ENCODE data around the gene SLC38A3.
"Not testable (repeated sequence)": the region's sequence is repeated elsewhere in the genome, so short reads cannot be mapped to it uniquely, and the experiment has no call there.

SLC38A3 gene

GRCh38 chr3:50235716-50236483 is 30.8 kb downstream of the SLC38A3 start, which contains the start of gene GNAI2:
Gene GNAI2 (plus strand): TSS chr3:50236204. CDS start chr3:50236336, 132 bp downstream.
- DNase-seq: peak; percentile 80

DNA sequence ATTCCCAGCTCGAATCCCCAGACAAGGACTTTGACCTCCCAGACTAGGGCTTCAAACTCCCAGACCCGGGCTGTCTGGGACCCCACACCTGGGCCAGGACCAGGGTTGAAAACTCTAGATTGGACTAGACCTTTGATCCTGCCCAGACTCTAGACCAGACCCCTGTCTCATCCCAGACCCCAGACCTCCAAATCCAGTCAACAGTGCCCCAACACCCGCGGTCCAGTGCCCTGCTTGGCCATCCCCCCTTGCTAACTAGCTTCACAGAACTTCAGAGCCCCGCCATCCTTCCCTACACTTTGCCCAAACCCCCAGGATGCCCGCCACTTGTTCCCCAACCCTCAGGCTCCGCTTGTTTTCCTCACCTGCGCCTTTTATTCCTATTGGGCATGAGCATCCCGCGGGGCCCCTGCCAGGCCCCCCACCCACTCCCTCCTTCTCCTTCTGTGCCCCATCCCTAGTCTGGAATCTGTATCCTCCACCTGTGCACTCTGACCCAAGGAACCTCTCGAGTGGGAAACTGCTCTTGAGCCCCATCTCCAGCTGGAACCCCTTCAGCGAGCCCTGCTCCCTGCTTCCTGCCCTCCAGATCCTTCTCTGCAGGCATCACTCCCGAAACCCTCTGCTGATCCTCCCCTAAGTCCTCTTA is 31.5 kb downstream of the SLC38A3 start:
- no peak for DNase-seq

GRCh38 chr3:50237133-50237651 is 32.1 kb downstream of the SLC38A3 start:
- no peak for DNase-seq

DNA sequence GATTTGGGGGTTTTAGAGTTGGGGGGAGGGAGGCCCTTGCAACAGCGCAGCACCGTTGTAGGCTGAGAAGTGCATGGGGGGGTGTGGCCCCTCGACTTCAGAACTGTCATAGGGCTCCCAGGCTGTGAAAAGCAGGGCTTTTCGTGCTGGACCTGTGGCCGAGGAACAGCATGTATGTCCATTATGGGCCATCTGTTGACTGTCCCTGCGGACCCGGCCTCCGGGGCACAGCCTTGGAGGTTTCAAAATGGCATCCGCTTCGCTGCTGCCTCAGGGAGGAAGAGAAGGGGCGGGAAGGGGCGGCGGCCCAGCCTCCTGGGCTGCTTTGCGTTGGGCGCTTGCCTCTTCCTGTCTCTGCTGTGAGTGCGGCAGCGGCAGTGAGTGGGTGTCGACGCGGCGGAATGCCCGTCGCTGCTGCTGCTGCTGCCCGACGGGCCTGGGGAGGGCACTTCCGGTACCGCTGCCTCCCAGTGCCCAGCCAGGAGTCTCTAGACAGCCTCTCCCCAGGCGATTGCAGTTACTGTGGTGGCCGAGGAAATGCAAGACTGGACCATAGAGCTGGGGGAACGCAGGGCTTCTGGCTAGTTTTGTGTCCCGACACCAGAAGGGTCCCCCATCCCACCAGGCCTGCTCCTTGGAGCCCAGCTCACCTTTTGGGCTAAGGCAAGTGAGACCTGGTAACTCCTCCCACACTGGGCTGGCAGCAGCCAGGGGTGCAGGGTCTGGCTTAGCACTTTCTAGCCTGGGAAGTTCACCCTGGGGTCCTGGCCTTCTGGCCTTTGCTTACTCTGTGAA is 32.9 kb downstream of the SLC38A3 start:
- DNase-seq: no peak

GRCh38 chr3:50238549-50239026 is 33.5 kb downstream of the SLC38A3 start:
- DNase-seq: no peak

DNA sequence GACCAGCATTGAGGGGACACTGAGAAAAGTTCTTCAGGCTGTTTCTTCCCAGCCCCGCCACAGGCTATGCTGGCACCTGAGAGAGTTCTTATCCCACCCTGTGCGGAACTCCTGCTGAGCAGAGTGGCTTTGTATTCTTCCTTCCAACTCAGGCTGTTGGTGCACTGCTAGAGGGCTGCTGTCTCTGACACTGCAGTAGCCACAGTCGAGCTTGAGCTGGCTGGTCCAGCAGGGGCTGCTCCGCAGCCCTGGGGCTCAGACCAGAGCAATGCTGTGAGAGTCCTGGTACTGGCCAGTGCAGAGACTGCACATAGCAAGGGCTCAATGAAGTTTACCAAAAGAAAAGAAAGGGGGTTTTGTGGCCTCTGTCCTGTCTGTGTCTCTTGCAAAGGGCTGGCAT is 34.6 kb downstream of the SLC38A3 start:
- no peak for DNase-seq

DNA sequence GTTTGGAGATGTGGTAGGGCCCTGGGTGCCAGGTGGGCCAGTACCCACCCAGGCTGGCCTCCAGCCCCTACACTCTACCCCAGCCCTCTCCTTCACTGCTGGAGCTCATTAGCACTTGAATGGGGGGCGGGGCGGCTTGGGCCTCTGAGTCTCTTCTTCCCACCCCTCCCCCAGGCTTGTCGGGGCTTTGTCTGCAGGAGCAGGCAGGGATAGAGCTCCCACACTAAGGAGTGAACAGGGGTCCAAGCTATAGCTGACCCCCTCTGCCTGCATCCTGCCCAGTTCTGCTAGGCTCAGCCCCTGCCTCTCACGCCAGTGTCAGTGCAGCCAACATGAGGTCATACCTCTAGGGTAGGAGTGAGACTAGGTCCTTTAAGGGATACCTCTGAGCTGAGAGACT is 36.1 kb downstream of the SLC38A3 start:
- DNase-seq: no peak

DNA sequence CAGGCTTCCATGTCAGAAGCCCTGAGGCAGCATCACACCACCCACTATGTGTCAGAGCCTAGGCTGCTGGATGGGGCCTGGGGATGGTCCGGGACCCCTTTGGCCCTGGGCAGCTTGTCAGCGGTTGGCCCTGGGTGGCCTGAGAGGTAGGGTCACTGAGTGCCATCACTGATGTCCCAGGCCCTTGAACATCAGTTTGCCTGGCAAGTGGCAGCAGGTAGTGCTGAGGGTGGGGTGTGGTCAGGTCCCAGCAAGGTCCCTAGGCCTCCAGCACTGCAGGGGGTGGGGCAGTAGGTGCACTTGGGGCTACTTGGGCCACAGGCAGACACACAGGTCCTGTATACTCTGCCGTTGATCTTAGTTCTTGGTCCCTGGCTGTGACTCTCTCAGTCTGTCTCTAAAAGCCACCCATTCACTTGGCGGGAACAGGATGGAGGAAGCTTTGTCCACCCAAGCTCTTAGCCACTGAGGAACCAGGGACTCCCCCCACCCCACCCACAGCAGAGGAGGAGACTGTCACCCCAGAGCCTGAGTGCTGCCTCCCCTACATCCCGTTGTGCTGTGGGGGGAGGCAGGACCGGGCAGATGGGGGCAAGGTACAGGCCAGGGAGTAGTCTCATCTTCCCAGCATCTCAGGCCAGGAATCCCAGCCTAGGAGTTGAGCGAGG is 36.8 kb downstream of the SLC38A3 start:
- DNase-seq: no peak

DNA sequence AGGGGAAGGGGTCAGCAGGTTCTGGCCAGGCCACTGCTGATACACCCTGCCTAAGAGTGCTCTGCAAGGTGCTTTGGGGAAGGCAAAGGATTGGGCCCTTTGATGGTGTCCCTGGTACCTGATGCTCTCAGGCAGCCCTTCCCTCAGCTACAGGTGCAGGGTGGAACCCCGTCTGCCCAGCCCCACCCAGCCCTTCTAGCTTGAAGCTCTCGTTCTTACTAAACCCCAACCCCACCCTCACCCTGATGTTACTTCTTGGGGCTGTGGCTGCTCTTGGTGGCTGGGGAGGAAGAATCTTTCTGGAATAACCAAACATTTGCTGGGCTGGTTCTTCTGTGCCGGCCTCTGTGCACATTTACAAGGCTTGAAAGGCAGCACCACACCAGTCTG is 37.3 kb downstream of the SLC38A3 start:
- DNase-seq: no peak

DNA sequence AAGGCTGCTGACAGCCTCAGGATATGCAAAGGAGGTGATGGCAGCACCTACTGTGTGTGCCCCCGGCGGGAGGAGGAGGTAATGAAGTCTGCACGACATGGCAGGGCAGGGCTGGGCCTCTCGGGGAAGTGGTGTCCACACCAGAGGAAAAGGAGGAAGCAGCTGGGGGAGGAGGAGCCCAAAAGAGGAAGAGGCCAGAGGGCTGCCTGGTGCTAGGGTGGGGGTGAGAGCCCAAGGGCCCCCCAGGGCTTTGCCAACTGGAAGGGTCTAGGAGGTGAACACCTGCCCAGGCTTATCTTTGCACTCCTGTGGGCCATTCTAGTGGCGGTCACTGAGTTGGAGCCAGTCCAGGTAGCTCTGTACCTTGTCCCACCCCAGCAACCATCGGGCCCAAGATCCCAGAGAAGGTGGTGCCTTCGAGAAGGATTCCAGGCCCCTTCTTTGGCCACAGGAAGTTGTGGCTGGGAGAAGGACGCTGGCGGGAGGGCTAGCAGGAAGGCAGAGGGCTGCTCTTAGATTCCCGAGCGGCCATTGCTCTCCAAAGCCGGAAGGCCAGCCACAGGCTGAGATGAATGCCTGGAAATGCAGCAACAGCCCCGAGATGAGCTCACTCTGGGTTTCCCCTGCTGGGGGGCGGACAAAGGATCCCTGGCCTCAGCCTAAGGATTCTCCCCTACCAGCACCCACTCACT is 37.9 kb downstream of the SLC38A3 start:
- DNase-seq: no peak

GRCh38 chr3:50243543-50243895 is 38.4 kb downstream of the SLC38A3 start:
- no peak for DNase-seq

DNA sequence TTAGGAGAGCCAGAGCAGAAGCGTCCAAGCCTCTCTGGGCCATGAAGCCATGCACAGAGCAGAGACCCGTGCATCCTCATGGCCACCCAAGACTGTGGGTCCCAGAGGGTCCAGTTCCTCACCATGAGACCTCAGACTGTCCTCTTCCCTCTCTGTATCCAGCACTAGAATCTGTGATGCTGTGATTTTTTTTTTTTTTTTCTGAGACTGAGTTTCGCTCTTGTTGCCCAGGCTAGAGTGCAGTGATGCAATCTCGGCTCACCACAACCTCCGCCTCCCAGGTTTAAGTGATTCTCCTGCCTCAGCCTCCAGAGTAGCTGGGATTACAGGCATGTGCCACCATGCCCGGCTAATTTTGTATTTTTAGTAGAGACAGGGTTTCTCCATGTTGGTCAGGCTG is 39.7 kb downstream of the SLC38A3 start:
- not testable (repeated sequence) for DNase-seq

- no peak for DNase-seq
These were observed 40.2 kb downstream of the SLC38A3 start for GRCh38 chr3:50245251-50245745.

GRCh38 chr3:50245831-50246516 is 40.9 kb downstream of the SLC38A3 start:
- no peak for DNase-seq

GRCh38 chr3:50246517-50246954 is 41.5 kb downstream of the SLC38A3 start:
- no peak for DNase-seq

DNA sequence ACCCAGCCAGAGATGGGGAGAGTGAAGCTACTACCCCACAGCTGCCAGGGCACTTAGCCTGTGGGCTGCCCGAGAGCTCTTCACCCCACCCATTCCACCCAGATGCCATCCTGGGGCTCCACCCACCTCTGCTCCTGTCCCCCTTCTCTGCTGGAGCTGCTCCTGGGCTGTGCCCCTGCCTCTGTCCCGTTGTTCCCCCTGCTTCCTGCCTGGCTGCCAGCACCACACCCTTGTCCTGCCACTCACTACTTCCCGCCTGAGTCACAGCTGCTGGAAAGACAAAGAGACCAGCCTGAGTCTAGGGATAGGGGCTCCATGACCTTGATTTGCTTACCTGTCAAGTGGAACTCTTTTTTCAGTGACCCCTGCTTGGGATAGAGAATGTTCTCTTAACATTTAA is 43.3 kb downstream of the SLC38A3 start:
- no peak for DNase-seq

DNA sequence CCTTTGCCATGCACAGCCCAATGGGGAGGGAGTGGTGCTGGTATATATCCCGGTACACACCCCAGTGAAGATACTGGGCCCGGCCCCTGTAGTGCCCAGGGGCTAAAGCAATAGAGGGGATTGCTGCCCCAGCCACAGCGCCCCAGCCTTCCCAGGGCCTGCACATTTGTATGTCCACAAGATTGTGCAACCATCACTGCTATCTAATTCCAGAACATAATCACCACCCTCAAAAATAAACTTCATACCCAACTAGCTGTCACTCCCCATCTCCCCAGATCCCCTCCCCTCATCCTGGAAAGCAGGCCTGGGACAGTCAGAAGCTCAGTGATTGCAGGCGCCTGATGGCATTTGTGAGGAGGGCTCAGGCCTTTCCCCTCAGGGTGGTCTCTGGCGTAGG is 44.4 kb downstream of the SLC38A3 start:
- DNase-seq: no peak

GRCh38 chr3:50250514-50250913 is 45.4 kb downstream of the SLC38A3 start:
- DNase-seq: no peak

DNA sequence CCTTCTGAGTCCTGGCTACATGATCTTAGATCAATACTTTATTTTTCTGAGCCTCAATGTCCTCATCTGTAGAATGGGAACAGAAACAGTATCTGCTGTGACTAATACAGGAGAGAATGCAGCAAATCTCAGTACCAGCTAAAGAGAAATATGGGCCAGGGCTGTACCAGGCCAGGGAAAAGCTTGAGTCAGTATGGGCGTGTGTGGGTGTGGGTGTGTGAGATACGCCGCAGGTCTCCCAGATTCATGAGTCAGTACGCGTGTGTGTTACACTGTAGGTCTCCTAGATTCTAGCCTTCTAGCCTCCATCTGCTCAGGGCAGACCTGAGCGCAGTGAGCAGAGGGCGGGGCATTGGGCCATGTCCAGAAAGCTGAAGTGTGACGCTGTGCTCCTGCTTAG is 46.1 kb downstream of the SLC38A3 start:
- DNase-seq: no peak

GRCh38 chr3:50254577-50255250 is 49.6 kb downstream of the SLC38A3 start:
- no peak for DNase-seq

GRCh38 chr3:50255251-50255615 is 50.2 kb downstream of the SLC38A3 start:
- DNase-seq: no peak
